ENCODE measurements around the gene CNIH1. TPM values are rescaled to one million over a fixed set of nuclear protein-coding genes. Genes with fewer than 3 reads are reported as not detected.

The CNIH1 gene
- total and polyA plus RNA-seq, 2 of the 13 experiments (the other 11 are each of a cell fraction or from before 2014, with no cell fraction given) = 166 to 421 TPM

GRCh38 chr14:54451121-54451601, 10.0 kb upstream of the CNIH1 start (continued):
- peak; percentile 64; the same call in 1 of the 2 replicates for TF ChIP-seq ZNF276 (CRISPR knock-in tag; IDR thresholded peaks at IDR 0.05; ENCODE audit: low read depth)
- 0 out of 2 replicates have a peak, but pooled peaks have one; percentile 19 for TF ChIP-seq MIER3 (CRISPR knock-in tag; IDR thresholded peaks at IDR 0.05; ENCODE audit: borderline replicate concordance)
- TF ChIP-seq SP5 (CRISPR knock-in tag; IDR thresholded peaks at IDR 0.05; ENCODE audit: borderline replicate concordance, low read depth) = no peak
- TF ChIP-seq ZMYM4 (CRISPR knock-in tag; IDR thresholded peaks at IDR 0.05) = peak; percentile 45
- TF ChIP-seq ZNF782 (CRISPR knock-in tag; IDR thresholded peaks at IDR 0.05; ENCODE audit: borderline replicate concordance) = 0 out of 2 replicates have a peak, but pooled peaks have one; percentile 44
- TF ChIP-seq ZNF691 (CRISPR knock-in tag; IDR thresholded peaks at IDR 0.05; ENCODE audit: borderline replicate concordance, low read depth) = peak; percentile 45; the same call in 1 of the 2 replicates
- TF ChIP-seq ZNF138 (CRISPR knock-in tag; IDR thresholded peaks at IDR 0.05; ENCODE audit: low read depth) = no peak
- no peak for TF ChIP-seq ELF3 (CRISPR knock-in tag; IDR thresholded peaks at IDR 0.05)
- peak; percentile 43; the same call in 1 of the 2 replicates for TF ChIP-seq HINFP (CRISPR knock-in tag; IDR thresholded peaks at IDR 0.05; ENCODE audit: low read depth)
- TF ChIP-seq GATAD2A (CRISPR knock-in tag; IDR thresholded peaks at IDR 0.05) = peak; percentile 25; the same call in 1 of the 2 replicates
- TF ChIP-seq KLF16 (CRISPR knock-in tag; IDR thresholded peaks at IDR 0.05) = peak in 1 of 2 experiments; percentile 12; a peak in 1 of 4 replicates
- TF ChIP-seq SOX6 (IDR thresholded peaks at IDR 0.05) = no peak
- peak; percentile 63 for TF ChIP-seq SOX6 (CRISPR knock-in tag; IDR thresholded peaks at IDR 0.05)
- peak; percentile 45; the same call in 1 of the 2 replicates for TF ChIP-seq ZNF12 (CRISPR knock-in tag; IDR thresholded peaks at IDR 0.05)
- TF ChIP-seq TFAP4 (IDR thresholded peaks at IDR 0.05; ENCODE audit: borderline replicate concordance, low read depth) = peak; percentile 55; the same call in 1 of the 2 replicates
- TF ChIP-seq CTCF (CRISPR knock-in tag; IDR thresholded peaks at IDR 0.05) = no peak
- peak; percentile 76 for TF ChIP-seq NFYC (CRISPR knock-in tag; IDR thresholded peaks at IDR 0.05)
- TF ChIP-seq MAFG (CRISPR knock-in tag; IDR thresholded peaks at IDR 0.05) = no peak
- 0 out of 2 replicates have a peak, but pooled peaks have one; percentile 22 for TF ChIP-seq KDM1A (CRISPR knock-in tag; IDR thresholded peaks at IDR 0.05)
- TF ChIP-seq ZNF333 (CRISPR knock-in tag; IDR thresholded peaks at IDR 0.05; ENCODE audit: borderline replicate concordance) = 0 out of 2 replicates have a peak, but pooled peaks have one; percentile 68
- peak; percentile 24; the same call in 1 of the 2 replicates for TF ChIP-seq ZNF362 (CRISPR knock-in tag; IDR thresholded peaks at IDR 0.05; ENCODE audit: borderline replicate concordance)

Data from HepG2 (cell line).